Activated T-helper 17 cell treated with anti-CD3 and anti-CD28 coated beads, Interleukin-2, amount 50 U/mL, for 72 hours (primary cell): ENCODE data around the gene KSR1. TPM values are rescaled to one million over a fixed set of nuclear protein-coding genes. Genes with fewer than 3 reads are reported as not detected.

Source experiments
- ATAC-seq: fragments of 150-1000 bp; cut with Tn5 transposase; replicated peaks from 2 replicates; pipeline ENCODE4 v1.10.0; 2021; ENCODE audit warnings: mild to moderate bottlenecking, moderate library complexity
- H3K27ac Mint-ChIP-seq: one replicate; pipeline ENCODE4 v1.8.0; 2022; ENCODE audit warnings: mixed read lengths
- H3K27me3 Mint-ChIP-seq: one replicate; pipeline ENCODE4 v1.8.0; 2022; ENCODE audit warnings: mixed read lengths
- H3K36me3 Mint-ChIP-seq: one replicate; pipeline ENCODE4 v1.8.0; 2022; ENCODE audit warnings: low read depth, mild to moderate bottlenecking, mixed read lengths
- H3K4me1 Mint-ChIP-seq: one replicate; pipeline ENCODE4 v1.8.0; 2022; ENCODE audit warnings: mixed read lengths
- H3K4me3 Mint-ChIP-seq: one replicate; pipeline ENCODE4 v1.8.0; 2022; ENCODE audit warnings: mild to moderate bottlenecking, mixed read lengths
- H3K9me3 Mint-ChIP-seq: one replicate; pipeline ENCODE4 v1.8.0; 2022; ENCODE audit warnings: mixed read lengths
- total RNA-seq, 2 donors: library from RNA; stranded (reverse); gene quantifications; one replicate each; pipeline ENCODE4 v1.2.3, GENCODE V29; 2022

KSR1 gene
- total RNA-seq, 2 donors from 2014 or later, result 46.1 to 52.6 TPM

DNA sequence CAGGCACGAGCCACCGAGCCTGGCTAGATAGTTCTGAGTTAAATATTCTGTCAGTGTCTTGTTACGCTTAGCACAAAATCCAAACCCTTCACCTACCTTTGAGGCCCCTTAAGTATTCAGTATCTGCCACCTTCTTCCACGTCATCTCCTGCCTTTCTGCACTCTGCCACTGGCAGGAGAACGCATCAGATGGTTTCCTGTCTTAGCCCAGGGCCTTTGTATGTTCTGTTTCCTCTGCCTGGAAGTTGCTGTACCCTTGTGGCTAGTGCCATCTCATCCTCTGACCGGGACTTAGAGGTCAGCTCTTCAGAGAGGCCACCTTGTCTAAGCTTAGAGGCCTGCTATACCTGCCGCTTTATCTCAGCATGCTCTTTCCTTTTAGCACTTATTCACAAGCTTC, 107.3 kb downstream of the KSR1 start:
- H3K36me3 Mint-ChIP-seq, result peaks cover 18% of the 10 kb centered on the region
- ATAC-seq, result no peak
- H3K27ac Mint-ChIP-seq, result no peak overlapping the region
- no peak overlapping the region for H3K4me3 Mint-ChIP-seq
- no peaks in the 10 kb centered on the region for H3K27me3 Mint-ChIP-seq
- peaks cover 6% of the 10 kb centered on the region for H3K4me1 Mint-ChIP-seq
- H3K9me3 Mint-ChIP-seq, result no peaks in the 10 kb centered on the region

DNA sequence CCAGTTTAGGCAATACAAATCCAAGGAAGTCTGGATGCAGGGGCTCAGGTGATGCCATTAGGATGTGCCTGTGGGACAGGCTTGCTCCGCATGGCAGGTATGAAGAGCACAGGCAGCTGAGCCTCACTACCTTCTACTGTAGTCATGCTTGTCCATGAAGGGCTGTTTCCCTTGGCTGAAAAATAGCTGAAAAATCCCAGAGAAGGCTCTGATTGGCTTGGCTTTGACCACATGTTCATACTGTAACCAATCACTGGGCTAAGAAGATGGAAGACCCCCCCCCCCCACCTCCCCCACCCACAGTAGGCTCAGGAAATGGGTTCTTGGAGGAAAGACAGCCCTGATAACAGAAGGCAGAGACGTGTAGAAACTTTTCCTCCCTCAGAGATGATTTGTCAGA, 108.2 kb downstream of the KSR1 start:
- no peak overlapping the region for H3K4me3 Mint-ChIP-seq
- H3K27me3 Mint-ChIP-seq, result no peaks in the 10 kb centered on the region
- H3K9me3 Mint-ChIP-seq, result no peaks in the 10 kb centered on the region
- no peak overlapping the region for H3K27ac Mint-ChIP-seq
- H3K4me1 Mint-ChIP-seq, result peaks cover 10% of the 10 kb centered on the region
- ATAC-seq, result no peak
- H3K36me3 Mint-ChIP-seq, result peaks cover 9% of the 10 kb centered on the region

DNA sequence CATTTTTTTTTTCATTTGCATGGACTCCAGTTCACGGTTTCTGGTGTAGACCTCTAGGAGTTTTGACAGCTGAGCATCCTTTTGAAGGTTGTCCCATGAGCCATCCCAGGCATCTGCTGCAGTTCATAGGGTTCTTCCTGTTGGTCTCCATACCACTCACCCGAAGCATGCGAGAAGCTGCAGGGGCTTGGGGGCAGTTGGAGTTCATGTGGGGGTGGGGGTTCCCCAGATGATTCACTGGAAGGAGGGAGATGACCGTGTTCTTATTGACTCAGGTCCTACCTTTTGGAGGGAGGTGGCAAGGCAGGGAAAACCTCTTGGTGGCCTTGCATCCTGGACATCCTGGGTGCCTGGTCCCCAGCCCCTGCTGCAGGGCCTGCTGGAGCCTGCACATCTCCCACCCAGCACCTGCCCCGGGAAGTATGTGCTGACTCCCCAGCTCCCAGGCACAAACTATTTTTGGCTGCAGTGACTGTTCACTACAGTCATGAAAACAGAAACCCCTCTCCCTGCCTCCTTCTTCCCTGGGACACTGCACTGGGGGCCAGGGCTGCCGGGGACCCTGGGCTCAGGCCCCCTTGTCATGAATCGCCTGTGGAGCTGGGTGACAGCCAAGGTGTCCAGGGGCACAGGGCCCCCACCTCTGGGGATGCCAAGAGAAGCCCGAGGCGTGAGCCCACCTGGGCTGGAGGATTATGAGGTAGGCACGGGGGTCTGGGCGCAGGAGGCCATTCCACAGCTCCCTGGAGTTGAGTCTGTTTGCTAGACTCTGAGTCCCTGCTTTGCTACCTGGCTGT, 109.8 kb downstream of the KSR1 start:
- Mint-ChIP-seq H3K9me3 (no peaks in the 10 kb centered on the region), H3K4me1 (peaks cover 13% of the 10 kb centered on the region), H3K27ac (peak overlapping the region; percentile 60), H3K36me3 (no peaks in the 10 kb centered on the region), H3K27me3 (no peaks in the 10 kb centered on the region), H3K4me3 (peak overlapping the region; percentile 36)
- ATAC-seq, result peak; percentile 78

DNA sequence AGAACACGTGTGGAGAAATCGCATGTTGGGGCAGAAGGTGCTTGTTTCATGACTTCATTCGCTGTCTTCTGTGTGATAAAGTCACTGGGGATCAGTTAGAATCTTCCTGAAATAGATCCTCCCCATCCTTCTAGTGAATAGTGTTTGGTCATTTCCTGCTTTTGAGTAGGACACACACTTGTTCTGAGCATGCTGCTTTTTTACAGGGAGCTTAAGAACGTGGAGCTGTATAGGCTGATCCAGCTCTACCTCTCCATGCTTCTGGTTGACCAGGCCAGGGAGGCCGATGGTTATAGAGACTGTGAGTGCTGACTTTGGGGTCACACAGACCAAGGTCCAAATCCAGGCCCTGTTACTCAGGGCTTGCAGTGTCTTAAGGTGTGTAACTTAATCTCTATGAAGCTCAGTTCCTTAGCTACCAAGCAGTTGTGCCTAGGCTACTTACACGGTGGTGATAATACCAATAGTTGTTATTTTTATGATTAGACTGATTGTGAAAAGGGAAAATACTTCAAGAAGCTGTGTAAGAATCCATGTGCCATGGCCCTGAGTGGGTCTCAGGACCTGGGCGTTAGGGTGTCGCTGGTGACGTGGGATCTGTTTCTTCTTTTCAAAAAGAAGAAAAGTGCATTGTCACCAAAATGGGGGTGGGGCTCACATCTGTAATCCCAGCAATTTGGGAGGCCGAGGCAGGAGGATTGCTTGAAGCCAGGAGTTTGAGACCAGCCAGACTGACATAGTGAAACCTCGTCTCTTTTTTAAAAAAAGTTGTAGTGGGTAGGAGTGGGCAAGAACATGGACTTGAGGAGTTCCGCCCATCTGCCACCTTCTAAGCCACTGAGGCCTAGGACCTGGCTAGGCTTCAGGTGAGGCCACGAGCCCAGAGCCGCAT, 110.7 kb downstream of the KSR1 start:
- no peak for ATAC-seq
- peak overlapping the region; percentile 60 for H3K27ac Mint-ChIP-seq
- no peaks in the 10 kb centered on the region for H3K27me3 Mint-ChIP-seq
- H3K4me3 Mint-ChIP-seq, result peak overlapping the region; percentile 36
- H3K9me3 Mint-ChIP-seq, result no peaks in the 10 kb centered on the region
- H3K4me1 Mint-ChIP-seq, result peaks cover 13% of the 10 kb centered on the region
- H3K36me3 Mint-ChIP-seq, result no peaks in the 10 kb centered on the region

DNA sequence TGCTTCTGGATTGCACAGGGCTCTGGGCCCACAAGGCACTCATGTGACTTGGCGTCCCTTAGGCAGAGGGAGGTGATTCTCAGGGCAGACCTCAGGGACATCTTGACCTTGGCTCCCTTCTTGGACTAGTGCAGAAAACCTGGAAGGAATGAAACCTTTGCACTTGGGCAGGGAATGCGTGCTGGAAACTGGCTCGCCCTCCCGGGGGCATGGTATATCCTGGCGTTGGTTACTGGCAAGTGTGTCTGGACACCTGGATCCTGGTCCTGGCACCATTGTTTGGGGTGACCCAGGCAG, 111.3 kb downstream of the KSR1 start:
- Mint-ChIP-seq H3K27ac (no peak overlapping the region), H3K4me3 (no peak overlapping the region), H3K36me3 (no peaks in the 10 kb centered on the region), H3K4me1 (peaks cover 19% of the 10 kb centered on the region), H3K9me3 (no peaks in the 10 kb centered on the region), H3K27me3 (no peaks in the 10 kb centered on the region)
- no peak for ATAC-seq

DNA sequence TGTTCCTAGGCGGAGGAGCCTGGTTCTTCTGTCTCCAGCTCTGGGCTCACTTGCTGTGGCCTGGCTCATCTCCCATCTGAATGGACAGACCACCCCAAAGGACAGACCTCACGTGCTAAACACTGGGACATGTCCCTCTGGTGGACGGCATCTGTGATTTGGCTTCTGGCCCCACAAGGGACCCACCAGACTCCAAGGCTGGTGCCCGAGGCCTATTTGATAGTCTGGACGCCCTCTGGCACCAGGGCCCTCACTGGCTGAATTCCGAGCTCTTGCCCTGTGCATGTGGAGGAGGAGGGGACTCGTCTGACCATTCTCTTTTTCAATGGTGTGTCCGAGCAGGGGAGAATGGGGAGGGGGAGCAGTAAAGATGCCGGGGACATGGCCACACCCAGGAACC, 112.0 kb downstream of the KSR1 start:
- Mint-ChIP-seq H3K27me3 (no peaks in the 10 kb centered on the region), H3K27ac (peak overlapping the region; percentile 26), H3K4me1 (peaks cover 24% of the 10 kb centered on the region), H3K9me3 (no peaks in the 10 kb centered on the region), H3K36me3 (no peaks in the 10 kb centered on the region), H3K4me3 (peak overlapping the region; percentile 25)
- no peak for ATAC-seq

DNA sequence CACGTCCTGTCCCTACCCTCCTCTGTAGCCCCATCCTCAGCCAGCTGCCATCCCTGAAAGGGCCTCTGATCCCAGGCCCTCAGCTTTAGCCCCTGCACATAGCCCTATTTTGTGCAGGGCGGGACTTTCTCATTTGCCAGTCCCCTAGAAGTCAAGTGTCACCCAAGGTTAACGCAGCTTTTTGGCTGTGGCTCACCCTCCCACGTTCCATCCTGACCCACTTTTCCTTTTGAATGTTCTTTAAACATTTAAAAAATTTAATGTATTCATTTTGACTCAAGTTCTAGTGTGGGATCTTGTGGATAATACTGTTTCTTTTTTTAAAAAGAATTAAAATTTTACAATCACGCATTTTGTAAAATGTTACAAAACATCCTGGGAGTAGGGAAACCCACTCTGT, 112.6 kb downstream of the KSR1 start:
- no peaks in the 10 kb centered on the region for H3K27me3 Mint-ChIP-seq
- H3K4me1 Mint-ChIP-seq, result peaks cover 24% of the 10 kb centered on the region
- H3K27ac Mint-ChIP-seq, result peak overlapping the region; percentile 26
- no peaks in the 10 kb centered on the region for H3K9me3 Mint-ChIP-seq
- no peak for ATAC-seq
- H3K4me3 Mint-ChIP-seq, result peak overlapping the region; percentile 25
- no peaks in the 10 kb centered on the region for H3K36me3 Mint-ChIP-seq

DNA sequence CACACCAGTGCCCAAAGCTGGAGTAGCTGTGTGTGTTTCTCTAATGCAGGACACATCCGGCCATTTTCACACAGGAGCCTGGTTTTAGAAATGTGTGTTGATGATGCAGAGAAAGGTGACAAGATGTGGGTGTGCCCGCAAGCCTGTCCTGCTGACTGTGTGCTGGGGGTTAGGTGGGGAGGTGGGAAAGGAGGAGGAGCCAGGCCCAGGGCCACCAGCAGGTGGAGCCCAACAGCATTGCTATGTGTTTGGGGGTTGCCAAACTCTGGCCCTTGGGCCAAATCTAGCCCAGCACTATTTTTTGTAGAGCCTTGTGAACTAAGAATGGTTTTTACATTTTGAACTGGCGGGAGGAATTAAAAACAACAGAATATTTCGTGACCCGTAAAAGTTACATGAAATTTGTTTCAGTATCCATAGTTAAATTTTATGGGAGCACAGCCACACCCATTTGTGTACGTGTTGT, 113.0 kb downstream of the KSR1 start:
- H3K27ac Mint-ChIP-seq, result peak overlapping the region; percentile 26
- H3K36me3 Mint-ChIP-seq, result no peaks in the 10 kb centered on the region
- H3K4me1 Mint-ChIP-seq, result peaks cover 29% of the 10 kb centered on the region
- H3K4me3 Mint-ChIP-seq, result no peak overlapping the region
- H3K27me3 Mint-ChIP-seq, result no peaks in the 10 kb centered on the region
- ATAC-seq, result peak; percentile 77
- no peaks in the 10 kb centered on the region for H3K9me3 Mint-ChIP-seq

DNA sequence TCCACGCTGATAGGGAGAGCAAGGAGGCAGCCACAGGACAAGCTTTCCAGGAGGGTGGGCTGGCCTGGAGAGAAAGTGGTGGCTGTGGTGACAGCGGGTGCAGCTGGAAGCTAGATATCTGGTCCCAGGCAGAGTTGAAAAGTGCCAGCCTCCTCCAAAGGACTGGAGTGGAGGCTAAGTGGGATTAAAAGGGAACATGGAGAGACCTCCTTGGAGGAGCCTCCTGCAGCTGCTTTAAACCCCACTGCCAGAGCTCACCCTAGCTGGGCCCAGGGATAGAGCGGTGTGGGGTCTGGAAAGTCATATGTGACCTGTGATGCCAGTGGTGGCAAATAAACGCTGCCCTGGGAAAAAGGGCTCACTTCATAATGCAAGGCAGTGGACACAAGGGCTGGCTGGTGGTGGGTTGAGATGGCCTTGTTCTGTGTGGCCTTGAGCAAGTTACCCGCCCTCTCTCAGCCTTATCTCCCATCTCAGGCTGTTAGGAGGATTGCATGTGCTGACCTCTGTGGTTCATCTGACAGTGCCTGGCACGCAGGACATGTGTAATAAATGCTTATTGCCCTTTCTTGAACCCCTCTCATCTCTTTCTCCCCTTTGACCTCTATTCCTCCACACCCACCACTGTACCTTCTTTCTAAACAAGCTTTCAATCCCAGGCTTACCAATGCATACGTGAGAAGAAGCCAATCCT, 113.8 kb downstream of the KSR1 start:
- Mint-ChIP-seq H3K4me3 (no peak overlapping the region), H3K27ac (peak overlapping the region; percentile 26), H3K36me3 (no peaks in the 10 kb centered on the region), H3K27me3 (no peaks in the 10 kb centered on the region), H3K9me3 (no peaks in the 10 kb centered on the region), H3K4me1 (peaks cover 34% of the 10 kb centered on the region)
- no peak for ATAC-seq

DNA sequence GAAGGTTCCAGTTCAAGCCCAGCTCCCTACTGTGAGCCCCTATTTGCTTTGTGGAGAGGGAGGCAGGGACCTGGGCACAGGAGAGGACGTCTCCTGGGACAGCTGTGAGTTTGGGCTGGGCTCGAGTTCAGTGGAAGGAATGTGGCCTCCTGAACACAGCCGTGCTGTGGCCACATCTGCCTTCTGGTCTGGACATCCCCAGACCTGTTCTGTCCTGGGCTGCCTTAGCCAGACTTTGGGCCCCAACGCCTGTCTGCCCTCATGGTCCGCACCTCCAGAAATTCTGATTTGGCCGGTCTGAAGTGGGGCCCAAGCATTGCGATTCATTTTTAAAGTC, 114.3 kb downstream of the KSR1 start:
- peaks cover 35% of the 10 kb centered on the region for H3K4me1 Mint-ChIP-seq
- H3K27ac Mint-ChIP-seq, result no peak overlapping the region
- no peaks in the 10 kb centered on the region for H3K27me3 Mint-ChIP-seq
- no peak overlapping the region for H3K4me3 Mint-ChIP-seq
- H3K9me3 Mint-ChIP-seq, result no peaks in the 10 kb centered on the region
- no peak for ATAC-seq
- H3K36me3 Mint-ChIP-seq, result no peaks in the 10 kb centered on the region

DNA sequence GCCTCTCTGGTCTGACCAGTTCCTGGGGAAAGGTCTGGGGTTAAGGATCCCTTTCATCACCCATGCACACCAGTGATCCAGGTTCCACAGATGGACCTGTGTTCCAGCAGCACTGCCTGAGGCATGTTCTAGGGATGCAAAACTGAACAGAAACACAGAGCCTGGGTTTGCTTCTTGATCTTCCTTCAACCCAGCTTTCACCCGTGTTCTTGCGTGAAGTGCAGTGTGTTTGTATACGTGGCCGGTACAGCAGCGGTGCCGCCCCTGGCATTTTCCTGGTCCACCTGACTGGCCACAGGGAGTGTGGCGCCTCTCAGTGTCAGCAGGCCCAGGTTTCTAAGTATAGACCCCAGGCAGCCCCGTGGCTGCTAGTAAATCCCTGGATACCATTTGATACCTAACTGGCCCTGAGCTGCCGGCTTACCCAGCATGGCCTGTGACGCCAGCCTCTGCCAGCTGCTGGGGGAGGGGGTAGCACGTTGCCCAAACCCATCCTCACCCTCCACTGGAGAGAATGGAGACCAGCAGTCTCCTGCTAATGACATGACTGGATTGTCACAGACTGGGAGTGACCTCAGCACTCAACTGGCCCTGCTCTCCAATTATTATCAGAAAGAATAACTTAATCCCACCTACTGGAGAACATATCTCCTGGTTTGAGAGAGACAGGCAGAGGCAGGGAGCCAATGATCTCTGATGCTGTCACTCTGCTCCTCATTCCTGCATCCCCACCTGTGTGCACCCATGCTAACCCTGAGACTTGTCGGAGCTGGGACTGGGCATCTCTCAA, 115.5 kb downstream of the KSR1 start:
- H3K27ac Mint-ChIP-seq, result peak overlapping the region; percentile 79
- no peaks in the 10 kb centered on the region for H3K9me3 Mint-ChIP-seq
- peaks cover 33% of the 10 kb centered on the region for H3K4me1 Mint-ChIP-seq
- H3K4me3 Mint-ChIP-seq, result peak overlapping the region; percentile 54
- no peak for ATAC-seq
- H3K36me3 Mint-ChIP-seq, result peaks cover under 1% of the 10 kb centered on the region
- H3K27me3 Mint-ChIP-seq, result no peaks in the 10 kb centered on the region

DNA sequence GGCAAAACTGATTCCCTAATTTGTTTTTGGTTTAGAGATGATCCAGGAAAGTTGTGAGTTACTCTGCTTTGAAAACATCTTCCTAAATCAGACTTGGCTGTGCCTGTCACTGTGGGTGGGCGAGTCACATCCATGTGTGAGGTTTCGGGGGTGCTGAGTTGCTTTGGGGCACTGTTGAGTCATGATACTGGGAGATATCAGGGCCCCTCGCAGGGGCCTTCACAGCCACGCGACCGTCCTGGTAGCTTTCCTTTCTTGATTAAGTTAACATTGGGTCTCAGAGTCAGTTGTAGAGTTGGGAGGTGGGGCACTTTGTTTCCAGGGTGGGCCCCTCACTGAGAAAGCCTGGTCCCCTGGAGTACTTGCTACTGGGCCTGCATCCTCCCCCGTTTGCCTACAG, 116.4 kb downstream of the KSR1 start:
- peaks cover 33% of the 10 kb centered on the region for H3K4me1 Mint-ChIP-seq
- peaks cover 5% of the 10 kb centered on the region for H3K36me3 Mint-ChIP-seq
- H3K27me3 Mint-ChIP-seq, result no peaks in the 10 kb centered on the region
- no peaks in the 10 kb centered on the region for H3K9me3 Mint-ChIP-seq
- peak overlapping the region; percentile 79 for H3K27ac Mint-ChIP-seq
- H3K4me3 Mint-ChIP-seq, result peak overlapping the region; percentile 54
- ATAC-seq, result peak; percentile 86

DNA sequence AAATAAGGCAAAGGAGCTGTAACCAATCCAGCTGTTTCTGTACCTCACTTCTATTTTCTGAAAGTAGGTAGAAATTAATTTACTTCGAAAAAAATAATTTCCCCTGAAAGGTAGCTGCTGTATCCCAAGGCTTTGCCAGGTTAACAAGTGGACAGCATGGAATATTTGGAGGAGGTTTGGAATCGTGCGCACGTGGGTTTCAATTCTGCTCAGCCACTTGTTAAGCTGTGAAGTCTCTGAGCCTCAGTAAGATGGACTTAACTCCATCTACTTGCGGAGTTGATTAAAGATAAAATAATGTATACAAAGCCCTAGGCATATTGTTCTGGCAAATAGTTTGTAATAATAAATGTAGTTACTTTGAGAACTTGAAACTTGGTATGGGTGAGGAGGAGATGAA, 117.3 kb downstream of the KSR1 start:
- peak overlapping the region; percentile 4 for H3K27ac Mint-ChIP-seq
- no peak overlapping the region for H3K4me3 Mint-ChIP-seq
- H3K27me3 Mint-ChIP-seq, result no peaks in the 10 kb centered on the region
- peaks cover 36% of the 10 kb centered on the region for H3K4me1 Mint-ChIP-seq
- H3K36me3 Mint-ChIP-seq, result peaks cover 5% of the 10 kb centered on the region
- no peak for ATAC-seq
- no peaks in the 10 kb centered on the region for H3K9me3 Mint-ChIP-seq

DNA sequence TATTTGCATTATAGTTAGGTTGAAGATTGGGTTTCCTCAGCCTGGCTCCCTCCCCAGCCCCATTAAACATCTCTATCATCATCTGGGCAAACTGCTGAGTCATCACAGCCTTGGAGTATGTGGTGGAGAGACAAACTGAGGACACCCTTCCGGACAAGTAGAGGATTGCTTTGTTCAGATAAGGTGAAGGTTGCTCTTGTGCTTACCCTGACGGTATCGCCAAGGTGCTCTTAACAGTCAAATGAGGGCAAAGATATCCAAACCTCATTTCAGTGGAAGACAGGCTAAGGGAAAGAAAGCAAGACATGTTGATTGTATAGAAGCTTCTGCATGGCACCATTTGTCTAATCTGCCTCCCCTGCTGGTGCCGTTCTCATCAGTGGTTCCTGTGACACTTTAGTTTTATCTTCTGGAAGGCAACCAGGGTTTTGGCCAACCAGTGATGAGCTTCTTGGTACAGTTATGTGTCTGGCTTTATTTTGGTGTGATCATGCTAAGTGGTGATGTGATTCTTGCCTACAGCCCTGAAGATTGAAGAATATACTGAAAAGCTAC, 117.8 kb downstream of the KSR1 start:
- no peaks in the 10 kb centered on the region for H3K9me3 Mint-ChIP-seq
- H3K4me3 Mint-ChIP-seq, result no peak overlapping the region
- H3K27ac Mint-ChIP-seq, result peak overlapping the region; percentile 4
- peaks cover 40% of the 10 kb centered on the region for H3K4me1 Mint-ChIP-seq
- peaks cover 5% of the 10 kb centered on the region for H3K36me3 Mint-ChIP-seq
- H3K27me3 Mint-ChIP-seq, result no peaks in the 10 kb centered on the region
- ATAC-seq, result no peak
